K562 (cell line): ENCODE data around the gene PLA2G2C. TPM values are rescaled to one million over a fixed set of nuclear protein-coding genes. Genes with fewer than 3 reads are reported as not detected.
A peak's percentile ranks its signal among the peaks of the same experiment; 100 is the strongest.

Experiments
- ATAC-seq: fragments of 200-7000 bp; cut with Tn5 transposase; 3 replicates; pipeline ENCODE4 v1.9.1; 2020; ENCODE audit warnings: moderate library complexity
- BruUV-seq: library from RNA; stranded (reverse); fragments of 400-500 nt; replicated peaks from 2 replicates; lab custom pipeline; 2021; lab: Mats Ljungman, UMichigan
- CTCF ChIA-PET: fragments of 300-600 bp; formaldehyde crosslinking; extraction: SDS; loops from one replicate; lab custom pipeline; 2021; ENCODE audit warnings: low intra/inter-chr PET ratio; lab: Yijun Ruan, JAX
- POLR2A ChIA-PET: fragments of 300-600, 350-650 bp; sonication (Branson Sonifier 250); formaldehyde crosslinking; extraction: SDS; loops from one replicate; lab custom pipeline; 2021; ENCODE audit warnings: antibody characterized with exemption, inconsistent platforms; lab: Yijun Ruan, JAX
- DNase-seq, 4 experiments: peaks; one replicate each; pipeline versions ENCODE4 v3.0.0 to v3.0.0-alpha.2; 2011 to 2018; ENCODE audit warnings: low spot score in 3 of 4, mixed read lengths in 3 of 4; ENCODE audit errors: extremely low read depth in 1 of 4
- FAIRE-seq: peaks from 2 replicates; lab custom pipeline; 2011; peaks lifted over from hg19 to GRCh38; lab: Jason Lieb, UNC
- H2AFZ ChIP-seq: 2 replicates; pipeline ENCODE4 v1.6.0; 2011; ENCODE audit warnings: low read depth, low read length, control low read depth, inconsistent platforms
- H3K27ac ChIP-seq: fragments of 200-600 bp; 3 replicates; pipeline ENCODE4 v1.8.0; 2011; ENCODE audit warnings: low read depth, mild to moderate bottlenecking, control low read depth, inconsistent platforms, low read length, moderate library complexity, mixed read lengths; ENCODE audit errors: extremely low read depth
- H3K27me3 ChIP-seq, 2 experiments: fragments of 300-600 bp in 1 of 2; 2 replicates in 1 of 2; 3 replicates in 1 of 2; pipeline versions ENCODE4 v1.6.0 to v1.8.0; 2011; ENCODE audit warnings: inconsistent platforms in 2 of 2, low read length in 2 of 2, mild to moderate bottlenecking in 1 of 2, mixed read lengths in 1 of 2, moderate library complexity in 1 of 2; ENCODE audit not compliant: control insufficient read depth in 2 of 2, insufficient read depth in 2 of 2
- H3K36me3 ChIP-seq: fragments of 300-600 bp; 3 replicates; pipeline ENCODE4 v1.8.0; 2011; ENCODE audit warnings: mild to moderate bottlenecking, low read length, inconsistent platforms; ENCODE audit not compliant: control insufficient read depth, insufficient read depth
- H3K4me1 ChIP-seq, 2 experiments: fragments of 200-600 bp in 1 of 2; replicated peaks in 1 of 2; 2 replicates in 1 of 2; 3 replicates in 1 of 2; pipeline versions ENCODE4 v1.5.1 to v1.8.0; 2011; ENCODE audit warnings: inconsistent platforms in 2 of 2, low read length in 2 of 2, mild to moderate bottlenecking in 1 of 2, mixed read lengths in 1 of 2, moderate library complexity in 1 of 2; ENCODE audit not compliant: control insufficient read depth in 2 of 2, insufficient read depth in 2 of 2
- H3K4me2 ChIP-seq: 2 replicates; pipeline ENCODE4 v1.6.1; 2011; ENCODE audit warnings: low read length, control low read depth, inconsistent platforms, mixed read lengths; ENCODE audit not compliant: insufficient read depth
- H3K4me3 ChIP-seq: fragments of 200-600 bp; sonication (generic), shearing (Covaris generic); 2 replicates; pipeline ENCODE4 v1.5.1; 2016; ENCODE audit warnings: control low read depth, inconsistent platforms
- H3K79me2 ChIP-seq: fragments of 200-600 bp; 3 replicates; pipeline ENCODE4 v1.8.0; 2011; ENCODE audit warnings: low read length, inconsistent platforms; ENCODE audit not compliant: control insufficient read depth, insufficient read depth
- H3K9ac ChIP-seq, 2 experiments: 2 replicates each; pipeline versions ENCODE4 v1.6.0 to v1.6.1; 2011; ENCODE audit warnings: low read depth in 2 of 2, low read length in 2 of 2, control low read depth in 1 of 2, inconsistent platforms in 1 of 2, mild to moderate bottlenecking in 1 of 2, mixed read lengths in 1 of 2; ENCODE audit not compliant: insufficient read depth in 1 of 2
- H3K9me1 ChIP-seq: one replicate; pipeline ENCODE4 v1.6.0; 2011; ENCODE audit warnings: inconsistent platforms, mild to moderate bottlenecking, low read length, moderate library complexity; ENCODE audit not compliant: control insufficient read depth, insufficient read depth
- H3K9me3 ChIP-seq: replicated peaks from 2 replicates; pipeline ENCODE4 v1.5.1; 2011; ENCODE audit warnings: low read depth, low read length, inconsistent platforms; ENCODE audit not compliant: control insufficient read depth, insufficient read depth
- H4K20me1 ChIP-seq: replicated peaks from 2 replicates; pipeline ENCODE4 v1.6.1; 2011; ENCODE audit warnings: low read length, inconsistent platforms, mixed read lengths; ENCODE audit not compliant: control insufficient read depth, insufficient read depth
- ATF1 ChIP-seq, 2 experiments: fragments of 450-650 bp in 1 of 2; IDR thresholded peaks; 2 replicates each; pipeline ENCODE4 v1.6.1; 2016; ENCODE audit warnings: missing compliant biosample characterization in 1 of 2, missing genetic modification characterization in 1 of 2
- CTCF ChIP-seq, 3 experiments: IDR thresholded peaks in 2 of 3; conservative IDR thresholded peaks in 1 of 3; 2 replicates each; pipeline ENCODE4 v1.5.1; 2011 to 2012; ENCODE audit warnings: low read length in 3 of 3, mild to moderate bottlenecking in 3 of 3, control low read depth in 2 of 3, improper control_type of control experiment in 1 of 3, inconsistent platforms in 1 of 3, low read depth in 1 of 3, mixed read lengths in 1 of 3, moderate library complexity in 1 of 3; ENCODE audit not compliant: insufficient read depth in 2 of 3
- DPF2 ChIP-seq: fragments of 450-650 bp; IDR thresholded peaks from 2 replicates; pipeline ENCODE4 v1.6.1; 2016
- E2F6 ChIP-seq, 2 experiments: IDR thresholded peaks; 2 replicates each; pipeline ENCODE4 v1.6.1; 2011; ENCODE audit warnings: borderline replicate concordance in 1 of 2, control low read depth in 1 of 2, low read depth in 1 of 2, low read length in 1 of 2, mild to moderate bottlenecking in 1 of 2, mixed read lengths in 1 of 2, moderate library complexity in 1 of 2; ENCODE audit not compliant: insufficient read depth in 1 of 2, insufficient read length in 1 of 2, poor library complexity in 1 of 2, severe bottlenecking in 1 of 2; ENCODE audit errors: extremely low read depth in 1 of 2
- KLF10 ChIP-seq: fragments of 250-450 bp; sonication (Bioruptor Pico); IDR thresholded peaks from 2 replicates; pipeline ENCODE4 v1.6.1; 2021; ENCODE audit warnings: matching md5 sums
- NELFE ChIP-seq: IDR thresholded peaks from 2 replicates; pipeline ENCODE4 v1.6.1; 2011; ENCODE audit warnings: mild to moderate bottlenecking; ENCODE audit not compliant: insufficient read depth, insufficient read length
- NKRF ChIP-seq: fragments of 450-650 bp; IDR thresholded peaks from 2 replicates; pipeline ENCODE4 v1.6.1; 2016; ENCODE audit warnings: borderline replicate concordance
- TBL1XR1 ChIP-seq, 2 experiments: IDR thresholded peaks; 2 replicates each; pipeline ENCODE4 v1.6.1; 2012; ENCODE audit warnings: improper control_type of control experiment in 2 of 2, low read length in 2 of 2, mild to moderate bottlenecking in 1 of 2
- TCFL5 ChIP-seq: fragments of 250-450 bp; sonication (Bioruptor Pico); conservative IDR thresholded peaks from 2 replicates; pipeline ENCODE4 v1.6.1; 2021; ENCODE audit warnings: mild to moderate bottlenecking, moderate library complexity, matching md5 sums
- THAP12 ChIP-seq: fragments of 250-450 bp; sonication (Bioruptor Pico); IDR thresholded peaks from 2 replicates; pipeline ENCODE4 v1.9.0; 2021; ENCODE audit warnings: mild to moderate bottlenecking, inconsistent platforms
- WGBS: fragments of 100-300 bp; shearing (Covaris generic); methylation state at CpG from one replicate; pipeline ENCODE4 v1.1.6; 2016; ENCODE audit warnings: low coverage, mixed read lengths; ENCODE audit not compliant: insufficient coverage; ENCODE audit errors: missing lambda C conversion rate; 5-methylcytosine and 5-hydroxymethylcytosine counted together
- in situ Hi-C: fragments of 300-500 bp; cut with MboI; formaldehyde crosslinking; loops from 4 replicates; pipeline ENCODE4 v1.15.0; 2018; ENCODE audit warnings: inconsistent platforms, mixed read lengths
- intact Hi-C: fragments of 100-400 bp; cut with micrococcal nuclease; formaldehyde crosslinking; loops from 2 replicates; pipeline ENCODE4 v1.14.2; 2022
- polyA plus RNA-seq, 8 experiments: library from polyadenylated mRNA; depleted of rRNA in 4 of 8; stranded (reverse) in 5 of 8; unstranded in 3 of 8; fragments of >200 nt; fragmentation: Nextera tagmentation in 2 of 8; fragmentation: Illumina TruSeq in 1 of 8; extraction: Ambion mirVana in 2 of 8; extraction: Trizol in 1 of 8; gene quantifications; 2 replicates each; pipeline versions ENCODE4 v1.2.1 to v1.2.3, GENCODE V29; 2011 to 2014; ENCODE audit warnings: inconsistent platforms in 1 of 8, missing spikeins in 1 of 8
- total RNA-seq, 7 experiments: library from RNA; depleted of rRNA in 6 of 7; stranded (reverse); fragments of >200 nt in 6 of 7; fragmentation: Illumina TruSeq in 2 of 7; extraction: Trizol in 2 of 7; gene quantifications; 2 replicates each; pipeline versions ENCODE4 v1.2.1 to v1.2.3, GENCODE V29; 2011 to 2021; ENCODE audit warnings: low replicate concordance in 1 of 7

Gene PLA2G2C
- total and polyA plus RNA-seq, 9 of the 15 experiments (the other 6 are each of a cell fraction or from before 2014, with no cell fraction given), result 0.14 to 0.49 (median 0.21) TPM

- TF ChIP-seq THAP12 (no peak), NELFE (no peak), NKRF (no peak), TBL1XR1 (IDR thresholded peaks at IDR 0.05; ENCODE audit: low read length in 2 of 2) (no peak)
- TF ChIP-seq, all 486 proteins: peak for 0
These were observed 33.3 kb downstream of the PLA2G2C start (continued) for GRCh38 chr1:20153000-20153418.

- BruUV-seq, result no TSS peak
- Histone ChIP-seq H3K36me3 (no peaks in the 10 kb centered on the region), H3K9ac (peak overlapping the region in 1 of 2 experiments; percentile 82; a peak in 1 of 4 replicates), H4K20me1 (no peaks in the 10 kb centered on the region), H2AFZ (no peak overlapping the region; the same call in 1 of the 2 replicates), H3K9me3 (no peaks in the 10 kb centered on the region), H3K27ac (no peak overlapping the region), H3K4me1 (peaks cover 0 to 26% of the 10 kb centered on the region in 2 experiments; a peak in 3 of 5 replicates), H3K9me1 (no peaks in the 10 kb centered on the region), H3K27me3 (peaks cover 0 to 18% of the 10 kb centered on the region in 2 experiments; a peak in 2 of 5 replicates), H3K79me2 (no peaks in the 10 kb centered on the region), H3K4me3 (no peak overlapping the region), H3K4me2 (no peak overlapping the region)
- TF ChIP-seq ATF1 (CRISPR knock-in tag; IDR thresholded peaks at IDR 0.05), result no peak
- 0 out of 2 replicates have a peak, but pooled peaks have one; percentile 1 for TF ChIP-seq ATF1 (tag; IDR thresholded peaks at IDR 0.05)
- no peak for TF ChIP-seq KLF10 (CRISPR knock-in tag)
- no peak for TF ChIP-seq TCFL5 (CRISPR knock-in tag)
- TF ChIP-seq CTCF (IDR thresholded peaks at IDR 0.05 in 2 of 3, conservative IDR thresholded peaks at IDR 0.05 in 1 of 3; ENCODE audit: insufficient read depth in 2 of 3, low read depth in 1 of 3, low read length in 3 of 3), result 0 out of 6 replicates have a peak, but pooled peaks of 1 of the 3 experiments have one; percentile 9
- no peak for TF ChIP-seq DPF2
- no peak for TF ChIP-seq E2F6 (IDR thresholded peaks at IDR 0.05; ENCODE audit: borderline replicate concordance in 1 of 2, extremely low read depth in 1 of 2, insufficient read depth in 1 of 2, insufficient read length in 1 of 2, low read depth in 1 of 2, low read length in 1 of 2, poor library complexity in 1 of 2, severe bottlenecking in 1 of 2)
- FAIRE-seq (no peak), DNase-seq (no peak), ATAC-seq (no peak)
- intact Hi-C loops (loop anchor here (1.0 to 2.0 kb wide), 3 partner anchors 51 to 234 kb away; no protein-coding TSS in a partner anchor), in situ Hi-C loops (loop anchor here (5.0 kb wide), 1 partner anchor 240 kb away; no protein-coding TSS in a partner anchor)
- WGBS, result 31% methylated on average over 7 of the region's 7 CpGs
- ChIA-PET POLR2A (interaction anchor here (0.6 to 1.2 kb wide), 2 partner anchors 30 to 35 kb away, joined by 3 to 5 read pairs; no protein-coding TSS in a partner anchor), CTCF (interaction anchor here (0.5 to 3.0 kb wide), 5 partner anchors 52 to 401 kb away, joined by 3 to 24 read pairs (median 17); no protein-coding TSS in a partner anchor)
These were observed 33.8 kb downstream of the PLA2G2C start for GRCh38 chr1:20152599-20152930.
